B cell (primary cell): ENCODE measurements around the gene CDK5RAP2. TPM values are rescaled to one million over a fixed set of nuclear protein-coding genes. Genes with fewer than 3 reads are reported as not detected.
"Not testable (repeated sequence)": the region's sequence is repeated elsewhere in the genome, so short reads cannot be mapped to it uniquely, and the experiment has no call there.

Experiments
- ATAC-seq: fragments of 200-7000 bp; cut with Tn5 transposase; one replicate; pipeline ENCODE4 v1.10.0; 2021; ENCODE audit warnings: low read depth, mild to moderate bottlenecking, moderate number of reproducible peaks, moderate library complexity
- CTCF ChIA-PET: fragments of 350-600 bp; sonication (Branson Sonifier 250); formaldehyde crosslinking; loops from one replicate; lab custom pipeline; 2021; ENCODE audit warnings: antibody characterized with exemption, inconsistent platforms; lab: Charles Lee
- POLR2A ChIA-PET: fragments of 350-600 bp; sonication (Branson Sonifier 250); formaldehyde crosslinking; loops from one replicate; lab custom pipeline; 2021; ENCODE audit warnings: antibody characterized with exemption; lab: Charles Lee
- DNase-seq: peaks from one replicate; pipeline ENCODE4 v3.0.0; 2013
- H2AFZ ChIP-seq: 2 replicates; pipeline ENCODE4 v1.6.1; 2012; ENCODE audit warnings: mild to moderate bottlenecking, low read depth, low read length; ENCODE audit not compliant: insufficient read depth, poor library complexity, severe bottlenecking
- H3K27ac ChIP-seq, 2 donors: 1 replicate in 1 of 2; 2 replicates in 1 of 2; pipeline ENCODE4 v1.5.1; 2012 to 2013; ENCODE audit warnings: low read length in 2 of 2, mild to moderate bottlenecking in 2 of 2, moderate library complexity in 1 of 2
- H3K27me3 ChIP-seq, 4 experiments: fragments of 200-600 bp in 1 of 4; sonication (generic) in 1 of 4; replicated peaks in 1 of 4; 1 replicate in 2 of 4; 2 replicates in 2 of 4; pipeline versions ENCODE4 v1.6.1 to v1.7.0; 2013 to 2016; ENCODE audit warnings: low read length in 3 of 4, mild to moderate bottlenecking in 2 of 4, mixed read lengths in 1 of 4, moderate library complexity in 1 of 4; ENCODE audit not compliant: insufficient read depth in 4 of 4, control insufficient read depth in 3 of 4; ENCODE audit errors: control extremely low read depth in 1 of 4
- H3K36me3 ChIP-seq, 2 experiments: replicated peaks in 1 of 2; 1 replicate in 1 of 2; 2 replicates in 1 of 2; pipeline versions ENCODE4 v1.6.1 to v1.7.1; 2013; ENCODE audit warnings: low read length in 1 of 2; ENCODE audit not compliant: insufficient read depth in 2 of 2, control insufficient read depth in 1 of 2; ENCODE audit errors: control extremely low read depth in 1 of 2, extremely low read depth in 1 of 2
- H3K4me1 ChIP-seq, 2 donors: fragments of 200-600 bp in 1 of 2; sonication (generic) in 1 of 2; 1 replicate in 1 of 2; 2 replicates in 1 of 2; pipeline versions ENCODE4 v1.5.1 to v1.6.1; 2013 to 2017; ENCODE audit warnings: low read length in 2 of 2; ENCODE audit not compliant: control insufficient read depth in 2 of 2, insufficient read depth in 2 of 2
- H3K4me2 ChIP-seq: replicated peaks from 2 replicates; pipeline ENCODE3; 2012; ENCODE audit warnings: mild to moderate bottlenecking, low read depth, low read length; ENCODE audit not compliant: poor library complexity, severe bottlenecking
- H3K4me3 ChIP-seq, 5 experiments: fragments of 200-600 bp in 1 of 5; sonication (generic) in 1 of 5; 1 replicate in 3 of 5; 2 replicates in 2 of 5; pipeline versions ENCODE4 v1.5.1 to v1.7.0; 2011 to 2016; ENCODE audit warnings: low read length in 4 of 5, mild to moderate bottlenecking in 4 of 5, low read depth in 2 of 5, control low read depth in 1 of 5, moderate library complexity in 1 of 5; ENCODE audit not compliant: insufficient read depth in 1 of 5; ENCODE audit errors: control extremely low read depth in 1 of 5, extremely low read depth in 1 of 5
- H3K79me2 ChIP-seq: fragments of 200-600 bp; sonication (generic); one replicate; pipeline ENCODE4 v1.6.0; 2016; ENCODE audit warnings: low read length; ENCODE audit not compliant: control insufficient read depth, insufficient read depth
- H3K9ac ChIP-seq: fragments of 200-600 bp; sonication (generic); 2 replicates; pipeline ENCODE4 v1.6.1; 2017; ENCODE audit warnings: mild to moderate bottlenecking, low read length, moderate library complexity
- H3K9me3 ChIP-seq, 3 donors: one replicate each; pipeline versions ENCODE4 v1.6.1 to v1.7.1; 2013; ENCODE audit warnings: low read length in 2 of 3; ENCODE audit not compliant: control insufficient read depth in 2 of 3, insufficient read depth in 1 of 3; ENCODE audit errors: control extremely low read depth in 1 of 3
- H4K20me1 ChIP-seq: 2 replicates; pipeline ENCODE4 v1.6.0; 2012; ENCODE audit warnings: mild to moderate bottlenecking, low read length; ENCODE audit not compliant: insufficient read depth, control insufficient read depth, poor library complexity, severe bottlenecking
- H3K27ac Mint-ChIP-seq: one replicate; pipeline ENCODE4 v1.8.0; 2021; ENCODE audit warnings: mixed read lengths
- H3K27me3 Mint-ChIP-seq: one replicate; pipeline ENCODE4 v1.8.0; 2021; ENCODE audit warnings: mixed read lengths
- H3K4me1 Mint-ChIP-seq: one replicate; pipeline ENCODE4 v1.8.0; 2021; ENCODE audit warnings: mixed read lengths
- H3K4me3 Mint-ChIP-seq: one replicate; pipeline ENCODE4 v1.8.0; 2021; ENCODE audit warnings: mixed read lengths
- H3K9me3 Mint-ChIP-seq: one replicate; pipeline ENCODE4 v1.8.0; 2022; ENCODE audit warnings: mixed read lengths; ENCODE audit not compliant: insufficient read depth
- EZH2 ChIP-seq: IDR thresholded peaks from 2 replicates; pipeline ENCODE4 v1.6.1; 2012; ENCODE audit warnings: borderline replicate concordance, low read depth, mild to moderate bottlenecking, moderate library complexity, low read length; ENCODE audit not compliant: insufficient read depth, poor library complexity, severe bottlenecking
- WGBS: methylation state at CpG from one replicate; pipeline ENCODE4 v1.1.5; 2013; ENCODE audit warnings: missing lambda C conversion rate; ENCODE audit not compliant: insufficient coverage; 5-methylcytosine and 5-hydroxymethylcytosine counted together
- intact Hi-C: fragments of 100-400 bp; cut with micrococcal nuclease; formaldehyde crosslinking; loops from one replicate; pipeline ENCODE4 v1.10.0; 2022
- polyA plus RNA-seq: library from polyadenylated mRNA; depleted of rRNA; stranded (reverse); fragments of >200 nt; gene quantifications from 2 replicates; pipeline ENCODE4 v1.2.3, GENCODE V29; 2012
- total RNA-seq, 2 donors: library from RNA; stranded (reverse); fragments of 120-200 nt in 1 of 2; gene quantifications; 1 replicate in 1 of 2; 2 replicates in 1 of 2; pipeline versions ENCODE4 v1.2.3 to v1.2.4, GENCODE V29; 2013 to 2022
- TF ChIP-seq, protein P1 (sequence below): fragments of 200-600 bp; IDR thresholded peaks from one replicate; pipeline ENCODE4 v1.8.0; 2022; ENCODE audit warnings: antibody characterized with exemption, mild to moderate bottlenecking

CDK5RAP2 gene
- total and polyA plus RNA-seq, 2 donors (not counting 1 experiment from before 2014, with no cell fraction given) = 31.3 to 122 TPM

DNA sequence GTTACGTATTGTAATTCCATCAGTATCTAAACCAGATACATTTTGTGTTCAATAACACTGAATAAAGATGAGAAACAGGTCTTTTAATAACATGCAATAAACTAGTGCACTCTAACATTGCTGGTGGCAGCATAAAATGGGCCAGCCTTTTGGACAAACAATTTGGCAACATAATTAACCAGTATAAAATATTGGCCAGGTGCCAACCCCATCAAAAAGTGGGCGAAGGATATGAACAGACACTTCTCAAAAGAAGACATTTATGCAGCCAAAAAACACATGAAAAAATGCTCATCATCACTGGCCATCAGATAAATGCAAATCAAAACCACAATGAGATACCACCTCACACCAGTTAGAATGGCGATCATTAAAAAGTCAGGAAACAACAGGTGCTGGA lies 64.5 kb downstream of the CDK5RAP2 start:
- H3K9me3 ChIP-seq, H3K4me3 ChIP-seq, H3K4me1 ChIP-seq, H4K20me1 ChIP-seq, ATAC-seq, H3K4me2 ChIP-seq, H3K27ac Mint-ChIP-seq, intact Hi-C loops, H3K4me1 Mint-ChIP-seq, H3K27me3 Mint-ChIP-seq, CTCF ChIA-PET, H3K79me2 ChIP-seq, H3K4me3 Mint-ChIP-seq, H3K27me3 ChIP-seq, POLR2A ChIA-PET, H2AFZ ChIP-seq, H3K9ac ChIP-seq, H3K27ac ChIP-seq, H3K9me3 Mint-ChIP-seq, DNase-seq: not testable (repeated sequence)
- no CpG with 5 or more reads among the region's 3 CpGs for WGBS
- peaks cover 19 to 71% of the 10 kb centered on the region in 2 experiments for H3K36me3 ChIP-seq

DNA sequence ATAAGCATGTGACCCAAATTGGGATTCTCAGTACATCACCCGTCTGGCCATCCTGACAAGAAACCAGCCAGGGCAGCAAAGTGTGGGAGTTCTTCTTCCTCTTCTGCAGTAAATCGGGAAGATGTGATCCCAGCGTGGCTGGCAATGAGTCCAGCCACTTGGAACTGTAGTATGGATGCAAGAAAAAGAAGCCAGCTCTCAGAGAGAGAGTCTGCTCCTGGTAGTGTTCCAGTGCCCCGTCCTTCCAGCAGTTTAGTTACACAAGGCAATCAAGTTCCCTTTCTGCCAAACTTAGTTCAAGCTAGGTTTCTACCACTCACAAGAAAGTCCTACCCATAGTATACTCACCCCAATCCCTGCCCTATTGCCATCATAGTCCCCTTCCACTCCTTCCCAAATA lies 65.6 kb downstream of the CDK5RAP2 start:
- Histone ChIP-seq H3K79me2 (no peaks in the 10 kb centered on the region), H3K27ac (no peak overlapping the region), H3K4me2 (no peak overlapping the region), H3K36me3 (peaks cover 24 to 75% of the 10 kb centered on the region in 2 experiments), H3K27me3 (no peaks in the 10 kb centered on the region), H3K9me3 (peaks cover 0 to 3% (median 0%) of the 10 kb centered on the region in 3 donors), H3K9ac (no peak overlapping the region), H3K4me3 (no peak overlapping the region), H4K20me1 (no peaks in the 10 kb centered on the region), H2AFZ (no peak overlapping the region), H3K4me1 (no peaks in the 10 kb centered on the region)
- H3K4me3 Mint-ChIP-seq = no peak overlapping the region
- ATAC-seq (no peak), DNase-seq (no peak)
- H3K27ac Mint-ChIP-seq = no peak overlapping the region
- no peaks in the 10 kb centered on the region for H3K9me3 Mint-ChIP-seq
- H3K27me3 Mint-ChIP-seq = no peaks in the 10 kb centered on the region
- 93% methylated on average over 4 of the region's 4 CpGs for WGBS
- ChIA-PET CTCF (no interaction called here), POLR2A (no interaction called here)
- intact Hi-C loops = no loop called here
- no peak for TF ChIP-seq EZH2
- TF ChIP-seq, protein P1, sequence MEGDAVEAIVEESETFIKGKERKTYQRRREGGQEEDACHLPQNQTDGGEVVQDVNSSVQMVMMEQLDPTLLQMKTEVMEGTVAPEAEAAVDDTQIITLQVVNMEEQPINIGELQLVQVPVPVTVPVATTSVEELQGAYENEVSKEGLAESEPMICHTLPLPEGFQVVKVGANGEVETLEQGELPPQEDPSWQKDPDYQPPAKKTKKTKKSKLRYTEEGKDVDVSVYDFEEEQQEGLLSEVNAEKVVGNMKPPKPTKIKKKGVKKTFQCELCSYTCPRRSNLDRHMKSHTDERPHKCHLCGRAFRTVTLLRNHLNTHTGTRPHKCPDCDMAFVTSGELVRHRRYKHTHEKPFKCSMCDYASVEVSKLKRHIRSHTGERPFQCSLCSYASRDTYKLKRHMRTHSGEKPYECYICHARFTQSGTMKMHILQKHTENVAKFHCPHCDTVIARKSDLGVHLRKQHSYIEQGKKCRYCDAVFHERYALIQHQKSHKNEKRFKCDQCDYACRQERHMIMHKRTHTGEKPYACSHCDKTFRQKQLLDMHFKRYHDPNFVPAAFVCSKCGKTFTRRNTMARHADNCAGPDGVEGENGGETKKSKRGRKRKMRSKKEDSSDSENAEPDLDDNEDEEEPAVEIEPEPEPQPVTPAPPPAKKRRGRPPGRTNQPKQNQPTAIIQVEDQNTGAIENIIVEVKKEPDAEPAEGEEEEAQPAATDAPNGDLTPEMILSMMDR = no peak
- no peaks in the 10 kb centered on the region for H3K4me1 Mint-ChIP-seq
